IgD-negative memory B cell (primary cell): ENCODE results near the gene BCORL1. TPM values are rescaled to one million over a fixed set of nuclear protein-coding genes. Genes with fewer than 3 reads are reported as not detected.
A peak's percentile ranks its signal among the peaks of the same experiment; 100 is the strongest.

Experiments used
- H3K27ac Mint-ChIP-seq, 3 donors: one replicate each; pipeline ENCODE4 v1.8.0; 2020 to 2022; ENCODE audit warnings: mild to moderate bottlenecking in 3 of 3, mixed read lengths in 3 of 3, moderate library complexity in 1 of 3
- H3K27me3 Mint-ChIP-seq: one replicate; pipeline ENCODE4 v1.8.0; 2021; ENCODE audit warnings: mixed read lengths
- H3K36me3 Mint-ChIP-seq: one replicate; pipeline ENCODE4 v1.8.0; 2020; ENCODE audit warnings: mild to moderate bottlenecking, mixed read lengths
- H3K4me1 Mint-ChIP-seq, 3 donors: one replicate each; pipeline ENCODE4 v1.8.0; 2020 to 2022; ENCODE audit warnings: mixed read lengths in 3 of 3, mild to moderate bottlenecking in 1 of 3
- H3K4me3 Mint-ChIP-seq, 4 donors: one replicate each; pipeline ENCODE4 v1.8.0; 2020 to 2022; ENCODE audit warnings: mild to moderate bottlenecking in 4 of 4, mixed read lengths in 4 of 4, moderate library complexity in 3 of 4
- H3K9me3 Mint-ChIP-seq, 3 donors: one replicate each; pipeline ENCODE4 v1.8.0; 2020 to 2021; ENCODE audit warnings: mixed read lengths in 3 of 3, mild to moderate bottlenecking in 1 of 3
- polyA plus RNA-seq: library from polyadenylated mRNA; unstranded; fragments of 300-500 nt; fragmentation: Illumina TruSeq; gene quantifications from one replicate; pipeline ENCODE4 v1.2.3, GENCODE V29; 2021

Gene BCORL1
- polyA plus RNA-seq, 1 donor from 2014 or later: 3.2 TPM

DNA sequence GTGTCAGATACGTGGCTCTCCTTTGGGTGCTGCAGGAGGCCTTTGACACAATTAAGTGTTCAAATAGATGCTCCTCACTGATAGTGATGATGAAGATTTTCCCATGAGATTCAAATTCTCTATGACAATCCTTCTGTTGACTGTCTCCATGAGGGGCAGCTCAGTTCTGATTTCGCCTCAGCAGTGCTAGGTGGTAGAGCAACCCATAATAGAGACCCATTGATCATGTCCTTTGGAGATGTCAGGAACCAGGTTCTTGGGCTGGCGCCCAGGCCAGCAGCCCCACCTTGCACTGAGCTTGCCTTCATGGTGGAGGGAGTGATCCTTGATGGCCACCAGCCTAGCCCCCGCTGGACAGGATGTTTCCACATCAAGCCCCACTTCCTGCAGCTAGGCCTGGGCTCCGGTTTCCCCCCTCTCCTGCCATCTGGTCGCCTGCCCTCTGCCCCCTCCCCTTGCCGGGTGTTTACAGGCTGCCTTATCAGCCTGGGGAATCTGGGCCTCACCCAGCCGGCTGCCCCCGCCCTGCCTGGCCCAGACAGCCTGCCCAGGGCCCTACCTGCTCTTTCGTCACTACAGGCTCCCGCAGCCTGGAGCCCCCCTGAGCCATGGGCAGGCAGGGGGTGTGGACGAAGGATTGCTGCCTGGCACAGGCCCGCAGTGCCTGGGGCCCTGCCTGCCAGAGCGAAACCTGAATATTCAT is 115.2 kb downstream of the BCORL1 start:
- no peaks in the 10 kb centered on the region for H3K36me3 Mint-ChIP-seq
- no peaks in the 10 kb centered on the region for H3K27me3 Mint-ChIP-seq
- peaks cover 12 to 23% (median 17%) of the 10 kb centered on the region in 3 donors for H3K4me1 Mint-ChIP-seq
- H3K27ac Mint-ChIP-seq: peak overlapping the region in 1 of 3 donors; percentile 73
- H3K4me3 Mint-ChIP-seq: peak overlapping the region in 2 of 4 donors; percentile 30 to 63
- H3K9me3 Mint-ChIP-seq: no peaks in the 10 kb centered on the region

- Mint-ChIP-seq H3K4me3 (peak overlapping the region in 1 of 4 donors; percentile 63), H3K4me1 (peaks cover 14 to 21% (median 20%) of the 10 kb centered on the region in 3 donors), H3K27ac (no peak overlapping the region), H3K27me3 (no peaks in the 10 kb centered on the region), H3K9me3 (no peaks in the 10 kb centered on the region), H3K36me3 (no peaks in the 10 kb centered on the region)
Measured at GRCh38 chrX:130098210-130098552, 115.7 kb downstream of the BCORL1 start.

- peak overlapping the region in 1 of 3 donors; percentile 3 for H3K27ac Mint-ChIP-seq
- peaks cover 22 to 28% (median 24%) of the 10 kb centered on the region in 3 donors for H3K4me1 Mint-ChIP-seq
- H3K36me3 Mint-ChIP-seq: no peaks in the 10 kb centered on the region
- no peak overlapping the region for H3K4me3 Mint-ChIP-seq
- no peaks in the 10 kb centered on the region for H3K27me3 Mint-ChIP-seq
- no peaks in the 10 kb centered on the region for H3K9me3 Mint-ChIP-seq
Measured at GRCh38 chrX:130100180-130100579, 117.7 kb downstream of the BCORL1 start.

- H3K27me3 Mint-ChIP-seq: no peaks in the 10 kb centered on the region
- no peak overlapping the region for H3K27ac Mint-ChIP-seq
- H3K9me3 Mint-ChIP-seq: no peaks in the 10 kb centered on the region
- H3K36me3 Mint-ChIP-seq: no peaks in the 10 kb centered on the region
- peaks cover 22 to 33% (median 31%) of the 10 kb centered on the region in 3 donors for H3K4me1 Mint-ChIP-seq
- no peak overlapping the region for H3K4me3 Mint-ChIP-seq
Measured at GRCh38 chrX:130103605-130104004, 121.2 kb downstream of the BCORL1 start.

GRCh38 chrX:130105244-130105643 is 122.8 kb downstream of the BCORL1 start:
- peaks cover 28 to 33% (median 29%) of the 10 kb centered on the region in 3 donors for H3K4me1 Mint-ChIP-seq
- no peaks in the 10 kb centered on the region for H3K27me3 Mint-ChIP-seq
- H3K4me3 Mint-ChIP-seq: peak overlapping the region in 2 of 4 donors; percentile 57 to 81
- no peak overlapping the region for H3K27ac Mint-ChIP-seq
- no peaks in the 10 kb centered on the region for H3K36me3 Mint-ChIP-seq
- H3K9me3 Mint-ChIP-seq: no peaks in the 10 kb centered on the region

DNA sequence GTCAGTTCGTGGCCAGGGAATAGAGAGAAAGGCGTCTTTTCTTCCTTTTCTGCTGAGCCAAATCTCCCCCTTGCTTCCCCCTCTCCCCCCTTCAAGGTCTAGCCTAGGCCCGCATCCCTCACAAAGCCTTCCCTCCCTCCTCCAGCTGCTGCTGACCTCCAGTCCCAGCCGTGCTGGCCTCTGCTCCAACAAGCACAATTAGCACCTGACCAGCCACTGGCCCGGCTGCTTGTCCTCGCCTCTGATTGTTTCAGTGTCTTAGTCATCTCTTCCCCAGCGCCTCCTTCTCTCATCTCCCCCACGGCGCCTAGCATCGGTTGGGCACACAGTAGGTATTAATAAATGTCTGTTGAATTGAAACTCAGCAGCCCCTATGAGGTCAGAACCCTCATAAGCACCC is 123.6 kb downstream of the BCORL1 start:
- H3K4me1 Mint-ChIP-seq: peaks cover 24 to 27% (median 25%) of the 10 kb centered on the region in 3 donors
- H3K36me3 Mint-ChIP-seq: no peaks in the 10 kb centered on the region
- H3K4me3 Mint-ChIP-seq: peak overlapping the region in 2 of 4 donors; percentile 19 to 75
- H3K27ac Mint-ChIP-seq: peak overlapping the region in 2 of 3 donors; percentile 64 to 82
- no peaks in the 10 kb centered on the region for H3K9me3 Mint-ChIP-seq
- H3K27me3 Mint-ChIP-seq: no peaks in the 10 kb centered on the region

Other genes starting within 250 kb of the BCORL1 start
- 0.26 TPM for gene XPNPEP2, start 243.7 kb upstream of the BCORL1 start, polyA plus RNA-seq
- 203 TPM for gene SASH3, start 202.7 kb upstream of the BCORL1 start, polyA plus RNA-seq
- 4.8 TPM for gene ZDHHC9, start 138.7 kb upstream of the BCORL1 start, polyA plus RNA-seq
- 15.9 TPM for gene UTP14A, start 76.5 kb upstream of the BCORL1 start, polyA plus RNA-seq
- gene ELF4, start 127.9 kb downstream of the BCORL1 start, polyA plus RNA-seq: 15.6 TPM
- gene AIFM1, start 183.2 kb downstream of the BCORL1 start, polyA plus RNA-seq: 26.2 TPM
- 11.3 TPM for gene RAB33A, start 189.3 kb downstream of the BCORL1 start, polyA plus RNA-seq